Chondrocyte (in vitro differentiated cells): ENCODE measurements around the gene RBMS2. TPM values are rescaled to one million over a fixed set of nuclear protein-coding genes. Genes with fewer than 3 reads are reported as not detected.
A peak's percentile ranks its signal among the peaks of the same experiment; 100 is the strongest.

Experiments
- DNase-seq: peaks from one replicate; pipeline ENCODE4 v3.0.0; 2021; ENCODE audit warnings: mixed read lengths, low spot score
- H3K27ac Mint-ChIP-seq: one replicate; pipeline ENCODE4 v1.8.0; 2021; ENCODE audit warnings: mild to moderate bottlenecking, moderate library complexity, mixed read lengths; ENCODE audit not compliant: unreplicated experiment
- H3K27me3 Mint-ChIP-seq: 2 replicates; pipeline ENCODE4 v1.8.0; 2021; ENCODE audit warnings: low read depth, mixed read lengths
- H3K36me3 Mint-ChIP-seq: 2 replicates; pipeline ENCODE4 v1.8.0; 2021; ENCODE audit warnings: low read depth, mixed read lengths
- H3K4me1 Mint-ChIP-seq: 2 replicates; pipeline ENCODE4 v1.8.0; 2021; ENCODE audit warnings: low read depth, mild to moderate bottlenecking, mixed read lengths
- H3K4me3 Mint-ChIP-seq: one replicate; pipeline ENCODE4 v1.8.0; 2021; ENCODE audit warnings: mild to moderate bottlenecking, moderate library complexity, mixed read lengths; ENCODE audit not compliant: unreplicated experiment
- H3K9me3 Mint-ChIP-seq: 2 replicates; pipeline ENCODE4 v1.8.0; 2021; ENCODE audit warnings: low read depth, mixed read lengths
- total RNA-seq: library from RNA; stranded (reverse); gene quantifications from 3 replicates; pipeline ENCODE4 v1.2.1, GENCODE V29; 2021
- TF ChIP-seq, protein P1 (sequence below): fragments of 200-600 bp; sonication (generic); IDR thresholded peaks from 2 replicates; pipeline ENCODE4 v1.5.0; 2021; ENCODE audit warnings: antibody characterized with exemption, mild to moderate bottlenecking, moderate library complexity

Gene RBMS2
- total RNA-seq, 1 donor from 2014 or later, result 65.3 TPM

GRCh38 chr12:56589783-56590182 is 68.2 kb downstream of the RBMS2 start:
- DNase-seq, result no peak
- peaks cover 16% of the 10 kb centered on the region for H3K36me3 Mint-ChIP-seq
- H3K27me3 Mint-ChIP-seq, result no peaks in the 10 kb centered on the region
- no peak overlapping the region for H3K4me3 Mint-ChIP-seq
- no peak overlapping the region for H3K27ac Mint-ChIP-seq
- TF ChIP-seq, protein P1, sequence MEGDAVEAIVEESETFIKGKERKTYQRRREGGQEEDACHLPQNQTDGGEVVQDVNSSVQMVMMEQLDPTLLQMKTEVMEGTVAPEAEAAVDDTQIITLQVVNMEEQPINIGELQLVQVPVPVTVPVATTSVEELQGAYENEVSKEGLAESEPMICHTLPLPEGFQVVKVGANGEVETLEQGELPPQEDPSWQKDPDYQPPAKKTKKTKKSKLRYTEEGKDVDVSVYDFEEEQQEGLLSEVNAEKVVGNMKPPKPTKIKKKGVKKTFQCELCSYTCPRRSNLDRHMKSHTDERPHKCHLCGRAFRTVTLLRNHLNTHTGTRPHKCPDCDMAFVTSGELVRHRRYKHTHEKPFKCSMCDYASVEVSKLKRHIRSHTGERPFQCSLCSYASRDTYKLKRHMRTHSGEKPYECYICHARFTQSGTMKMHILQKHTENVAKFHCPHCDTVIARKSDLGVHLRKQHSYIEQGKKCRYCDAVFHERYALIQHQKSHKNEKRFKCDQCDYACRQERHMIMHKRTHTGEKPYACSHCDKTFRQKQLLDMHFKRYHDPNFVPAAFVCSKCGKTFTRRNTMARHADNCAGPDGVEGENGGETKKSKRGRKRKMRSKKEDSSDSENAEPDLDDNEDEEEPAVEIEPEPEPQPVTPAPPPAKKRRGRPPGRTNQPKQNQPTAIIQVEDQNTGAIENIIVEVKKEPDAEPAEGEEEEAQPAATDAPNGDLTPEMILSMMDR, result no peak
- no peaks in the 10 kb centered on the region for H3K9me3 Mint-ChIP-seq
- peaks cover 37% of the 10 kb centered on the region for H3K4me1 Mint-ChIP-seq

DNA sequence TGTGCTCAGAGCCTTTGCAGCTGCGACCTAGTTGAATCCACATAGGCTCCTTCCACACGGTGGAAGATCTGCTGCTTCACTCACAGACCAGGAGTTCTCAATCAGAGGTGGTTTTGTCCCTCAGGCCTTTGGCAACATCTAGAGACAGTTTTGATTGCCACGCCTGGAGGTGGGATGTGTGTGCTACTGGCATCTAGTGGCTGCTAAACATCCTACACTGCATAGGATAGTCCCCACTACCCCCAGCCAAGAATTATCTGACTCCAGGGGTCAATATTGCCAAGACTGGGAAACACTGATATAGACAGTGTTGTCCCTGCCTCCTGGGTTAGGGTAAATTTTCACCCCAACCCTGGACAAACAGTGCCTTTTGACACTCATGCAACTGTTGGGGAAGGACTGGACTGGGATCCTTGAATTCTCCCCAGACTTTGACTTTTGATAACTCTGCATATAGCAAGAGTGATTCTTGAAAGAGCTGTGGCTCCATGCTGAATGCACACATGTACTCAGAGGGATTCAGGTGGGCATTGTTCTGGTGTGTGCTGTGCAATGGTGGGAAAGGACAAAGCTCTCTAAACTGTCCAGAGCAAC is 68.7 kb downstream of the RBMS2 start:
- H3K9me3 Mint-ChIP-seq, result no peaks in the 10 kb centered on the region
- no peaks in the 10 kb centered on the region for H3K27me3 Mint-ChIP-seq
- no peak for DNase-seq
- H3K4me3 Mint-ChIP-seq, result no peak overlapping the region
- TF ChIP-seq, protein P1, result peak; percentile 70
- H3K4me1 Mint-ChIP-seq, result peaks cover 42% of the 10 kb centered on the region
- H3K36me3 Mint-ChIP-seq, result peaks cover 16% of the 10 kb centered on the region
- no peak overlapping the region for H3K27ac Mint-ChIP-seq

DNA sequence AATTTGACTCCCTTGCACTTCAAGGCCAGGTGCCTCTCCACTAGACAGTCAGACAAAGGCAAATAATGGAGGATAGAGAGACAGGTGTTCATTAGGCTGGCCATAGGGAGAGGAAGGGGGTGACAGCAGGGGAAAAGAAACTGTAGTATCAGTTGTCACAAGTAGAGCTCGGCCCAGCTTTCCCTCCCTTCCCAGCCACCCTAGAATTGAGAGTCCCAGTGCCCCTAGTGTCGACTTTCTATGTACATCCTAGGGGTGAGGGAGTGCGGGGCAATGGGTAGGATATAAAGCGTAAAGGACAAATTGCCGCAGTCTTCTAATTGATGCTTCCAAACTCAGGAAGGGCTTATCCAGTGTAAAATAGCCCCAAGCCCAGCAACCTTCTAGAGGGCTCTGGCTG is 69.5 kb downstream of the RBMS2 start:
- Mint-ChIP-seq H3K9me3 (no peaks in the 10 kb centered on the region), H3K4me1 (peaks cover 47% of the 10 kb centered on the region), H3K4me3 (no peak overlapping the region), H3K27ac (peak overlapping the region; percentile 97), H3K36me3 (peaks cover 19% of the 10 kb centered on the region), H3K27me3 (no peaks in the 10 kb centered on the region)
- TF ChIP-seq, protein P1, result no peak
- no peak for DNase-seq

GRCh38 chr12:56591961-56592360 is 70.3 kb downstream of the RBMS2 start:
- Mint-ChIP-seq H3K9me3 (no peaks in the 10 kb centered on the region), H3K4me1 (peaks cover 49% of the 10 kb centered on the region), H3K4me3 (no peak overlapping the region), H3K27ac (peak overlapping the region; percentile 97), H3K36me3 (peaks cover 22% of the 10 kb centered on the region), H3K27me3 (no peaks in the 10 kb centered on the region)
- TF ChIP-seq, protein P1, result no peak
- DNase-seq, result no peak

GRCh38 chr12:56593909-56594621 is 72.4 kb downstream of the RBMS2 start:
- TF ChIP-seq, protein P1, result peak; percentile 91
- peaks cover 16% of the 10 kb centered on the region for H3K36me3 Mint-ChIP-seq
- peak overlapping the region; percentile 97 for H3K27ac Mint-ChIP-seq
- no peaks in the 10 kb centered on the region for H3K27me3 Mint-ChIP-seq
- H3K4me1 Mint-ChIP-seq, result peaks cover 52% of the 10 kb centered on the region
- no peak for DNase-seq
- no peak overlapping the region for H3K4me3 Mint-ChIP-seq
- no peaks in the 10 kb centered on the region for H3K9me3 Mint-ChIP-seq
